Measurements from ENCODE around the gene NAIF1. TPM values are rescaled to one million over a fixed set of nuclear protein-coding genes. Genes with fewer than 3 reads are reported as not detected.

The NAIF1 gene
- total and polyA plus RNA-seq, 12 donors = 3.2 to 7.2 (median 5.5) TPM

GRCh38 chr9:128053560-128053959, 13.6 kb downstream of the NAIF1 start:
- WGBS, 2 donors = 91% methylated on average over 11 of the region's 11 CpGs
- TF ChIP-seq CTCF (IDR thresholded peaks at IDR 0.05) = no peak
- peaks cover 2 to 40% (median 12%) of the 10 kb centered on the region in 9 donors for H3K4me1 ChIP-seq
- H3K4me3 ChIP-seq = no peak overlapping the region
- intact Hi-C loops (cut with DNase I) = no loop called here
- H3K36me3 ChIP-seq = no peaks in the 10 kb centered on the region
- H3K9me3 ChIP-seq = no peaks in the 10 kb centered on the region
- no peaks in the 10 kb centered on the region for H3K27me3 ChIP-seq
- DNase-seq = no peak
- peak in 6 of 8 donors; percentile 34 to 69 (median 48) for ATAC-seq
- H3K27ac ChIP-seq = peak overlapping the region in 1 of 10 donors; percentile 81

DNA sequence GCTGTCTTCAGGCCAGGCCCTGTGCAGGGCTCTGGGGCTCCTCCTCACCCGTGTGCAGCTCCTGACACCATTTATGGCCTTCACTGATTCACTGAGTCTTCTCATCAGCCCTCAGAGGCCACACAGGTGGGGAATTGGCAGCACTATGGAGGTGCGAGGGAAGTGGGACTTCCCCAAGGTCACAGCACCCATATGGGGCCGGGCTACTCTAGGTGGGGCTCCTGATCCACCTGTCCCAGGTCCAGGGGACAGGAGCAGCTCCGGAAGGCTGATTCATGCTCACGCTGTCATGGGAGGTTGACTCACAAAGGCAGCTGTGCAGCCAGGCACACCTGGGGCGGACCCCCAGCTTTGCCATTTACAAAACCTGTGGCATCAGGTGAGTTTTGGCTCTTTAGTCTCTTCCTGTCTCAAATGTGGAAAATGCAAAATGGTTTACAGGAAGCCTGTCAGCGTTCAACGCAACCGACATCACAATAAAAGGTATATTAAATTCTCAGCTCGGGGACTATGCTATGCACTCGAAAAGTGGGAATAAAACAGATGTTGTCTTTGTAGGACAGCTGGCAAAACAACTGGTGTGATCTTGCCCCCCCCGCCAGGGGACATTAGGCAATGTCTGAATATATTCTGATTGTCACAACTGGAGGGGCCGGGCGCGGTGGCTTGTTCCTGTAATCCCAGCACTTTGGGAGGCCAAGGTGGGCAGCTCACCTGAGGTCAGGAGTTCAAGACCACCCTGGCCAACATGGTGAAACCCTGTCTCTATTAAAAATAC, 15.0 kb downstream of the NAIF1 start:
- H3K27me3 ChIP-seq = no peaks in the 10 kb centered on the region
- H3K9me3 ChIP-seq = no peaks in the 10 kb centered on the region
- H3K36me3 ChIP-seq = no peaks in the 10 kb centered on the region
- DNase-seq (no peak), ATAC-seq (peak in 1 of 8 donors; percentile 18)
- 84 to 88% methylated on average over 15 of the region's 15 CpGs for WGBS, 2 donors
- no peak overlapping the region for H3K27ac ChIP-seq
- H3K4me1 ChIP-seq = peaks cover 2 to 35% (median 12%) of the 10 kb centered on the region in 9 donors
- H3K4me3 ChIP-seq = no peak overlapping the region
- no peak for TF ChIP-seq CTCF (IDR thresholded peaks at IDR 0.05)
- intact Hi-C loops (cut with DNase I) = no loop called here

- intact Hi-C loops (cut with DNase I) = no loop called here
- Histone ChIP-seq H3K4me3 (no peak overlapping the region), H3K27me3 (no peaks in the 10 kb centered on the region), H3K4me1 (peaks cover 0 to 18% (median 0%) of the 10 kb centered on the region in 9 donors), H3K27ac (no peak overlapping the region), H3K9me3 (no peaks in the 10 kb centered on the region), H3K36me3 (no peaks in the 10 kb centered on the region)
- DNase-seq (no peak), ATAC-seq (no peak)
- 70 to 71% methylated on average over 3 of the region's 3 CpGs for WGBS, 2 donors
- TF ChIP-seq CTCF (IDR thresholded peaks at IDR 0.05) = no peak
Measured at GRCh38 chr9:128049843-128050242, 17.3 kb downstream of the NAIF1 start.

DNA sequence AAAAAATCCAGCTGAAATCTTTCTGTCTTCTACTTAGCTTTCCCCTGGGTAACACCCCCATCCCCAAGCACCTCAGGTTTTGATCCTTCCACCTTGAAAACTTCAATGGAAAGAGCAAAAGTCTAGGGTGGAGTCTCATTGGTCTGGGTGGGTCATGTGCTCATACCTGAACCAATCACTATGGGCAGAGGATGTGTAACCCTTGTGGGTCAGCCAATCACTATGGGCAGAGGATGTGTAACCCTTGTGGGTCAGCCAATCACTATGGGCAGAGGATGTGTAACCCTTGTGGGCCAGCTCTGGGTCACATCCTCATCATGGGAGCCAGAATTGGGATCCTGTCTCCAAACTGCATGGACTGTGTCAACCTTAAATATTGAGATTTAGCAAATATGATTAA, 18.5 kb downstream of the NAIF1 start:
- no peak for ATAC-seq
- no peak overlapping the region for H3K27ac ChIP-seq
- peaks cover 0 to 7% (median 0%) of the 10 kb centered on the region in 9 donors for H3K4me1 ChIP-seq
- no peak for TF ChIP-seq CTCF (IDR thresholded peaks at IDR 0.05)
- no peaks in the 10 kb centered on the region for H3K36me3 ChIP-seq
- no peaks in the 10 kb centered on the region for H3K9me3 ChIP-seq
- intact Hi-C loops (cut with DNase I) = no loop called here
- H3K4me3 ChIP-seq = no peak overlapping the region
- no peaks in the 10 kb centered on the region for H3K27me3 ChIP-seq
- DNase-seq = no peak

Data from heart right ventricle (tissue), 16 donors.